GM12878 (cell line): ENCODE measurements around the gene CSNK1G2. TPM values are rescaled to one million over a fixed set of nuclear protein-coding genes. Genes with fewer than 3 reads are reported as not detected.

Source experiments
- ATAC-seq: fragments of 200-7000 bp; cut with Tn5 transposase; 3 replicates; pipeline ENCODE4 v1.9.1; 2020; ENCODE audit warnings: mild to moderate bottlenecking, moderate library complexity
- BruUV-seq: library from RNA; stranded (reverse); fragments of 400-500 nt; replicated peaks from 2 replicates; lab custom pipeline; 2021; lab: Mats Ljungman, UMichigan
- CTCF ChIA-PET: fragments of 300-600 bp; sonication (Branson Sonifier 250); formaldehyde crosslinking; extraction: SDS; loops from one replicate; lab custom pipeline; 2021; ENCODE audit warnings: inconsistent platforms; lab: Yijun Ruan, JAX
- POLR2A ChIA-PET: fragments of 350-600 bp; formaldehyde crosslinking; extraction: SDS; loops from one replicate; lab custom pipeline; 2021; ENCODE audit warnings: inconsistent platforms; lab: Charles Lee
- RAD21 ChIA-PET: fragments of 300-600 bp; sonication (Branson Sonifier 250); formaldehyde crosslinking; loops from one replicate; lab custom pipeline; 2023; ENCODE audit warnings: antibody characterized with exemption; ENCODE audit not compliant: unreplicated experiment; lab: Charles Lee
- SMC1A ChIA-PET: fragments of 300-600 bp; sonication (Branson Sonifier 250); formaldehyde crosslinking; loops from one replicate; lab custom pipeline; 2023; ENCODE audit not compliant: unreplicated experiment, uncharacterized antibody; lab: Charles Lee
- DNase-seq: peaks from one replicate; pipeline ENCODE4 v3.0.0-alpha.2; 2011; ENCODE audit warnings: low read depth, low spot score
- FAIRE-seq: peaks from 3 replicates; lab custom pipeline; 2011; peaks lifted over from hg19 to GRCh38; lab: Jason Lieb, UNC
- H2AFZ ChIP-seq: 2 replicates; pipeline ENCODE4 v1.6.0; 2011; ENCODE audit warnings: low read depth, low read length, control low read depth; ENCODE audit not compliant: control insufficient read depth
- H3K27ac ChIP-seq: 2 replicates; pipeline ENCODE4 v1.5.1; 2011; ENCODE audit warnings: control low read depth; ENCODE audit not compliant: control insufficient read depth, insufficient read depth
- H3K27me3 ChIP-seq, 2 experiments: replicated peaks in 1 of 2; 2 replicates each; pipeline versions ENCODE4 v1.6.0 to v1.6.1; 2011; ENCODE audit warnings: low read length in 1 of 2; ENCODE audit not compliant: control insufficient read depth in 2 of 2, insufficient read depth in 2 of 2
- H3K36me3 ChIP-seq, 2 experiments: 2 replicates each; pipeline ENCODE4 v1.5.1; 2011; ENCODE audit warnings: low read length in 1 of 2; ENCODE audit not compliant: control insufficient read depth in 2 of 2, insufficient read depth in 2 of 2
- H3K4me1 ChIP-seq: 2 replicates; pipeline ENCODE4 v1.6.1; 2011; ENCODE audit warnings: mild to moderate bottlenecking, low read length, moderate library complexity, mixed read lengths; ENCODE audit not compliant: control insufficient read depth, insufficient read depth
- H3K4me2 ChIP-seq: 2 replicates; pipeline ENCODE4 v1.6.0; 2011; ENCODE audit warnings: control low read depth; ENCODE audit not compliant: control insufficient read depth, insufficient read depth
- H3K4me3 ChIP-seq: fragments of 200-600 bp; sonication (generic); 2 replicates; pipeline ENCODE4 v1.5.1; 2016
- H3K79me2 ChIP-seq: 2 replicates; pipeline ENCODE4 v1.6.0; 2011; ENCODE audit warnings: low read length; ENCODE audit not compliant: control insufficient read depth, insufficient read depth
- H3K9ac ChIP-seq: 2 replicates; pipeline ENCODE4 v1.8.0; 2011; ENCODE audit warnings: low read length, control low read depth, mixed read lengths; ENCODE audit not compliant: control insufficient read depth, insufficient read depth
- H3K9me3 ChIP-seq: replicated peaks from 3 replicates; pipeline ENCODE4 v1.5.1; 2011; ENCODE audit warnings: mild to moderate bottlenecking, low read length; ENCODE audit not compliant: control insufficient read depth, insufficient read depth
- H4K20me1 ChIP-seq: 2 replicates; pipeline ENCODE4 v1.6.0; 2011; ENCODE audit not compliant: control insufficient read depth, insufficient read depth
- BMI1 ChIP-seq: fragments of 450-650 bp; IDR thresholded peaks from 2 replicates; pipeline ENCODE4 v1.6.1; 2016; ENCODE audit warnings: mild to moderate bottlenecking, moderate library complexity, borderline replicate concordance
- E2F8 ChIP-seq: fragments of 450-650 bp; IDR thresholded peaks from 2 replicates; pipeline ENCODE4 v1.6.1; 2018; ENCODE audit warnings: mild to moderate bottlenecking, low read depth, moderate library complexity; ENCODE audit not compliant: partially characterized antibody
- EP300 ChIP-seq, 2 experiments: fragments of 150-350 bp in 1 of 2; IDR thresholded peaks; 2 replicates each; pipeline ENCODE4 v1.6.1; 2011 to 2012; ENCODE audit warnings: low read depth in 2 of 2, low read length in 2 of 2, borderline replicate concordance in 1 of 2, improper control_type of control experiment in 1 of 2, inconsistent platforms in 1 of 2; ENCODE audit not compliant: control insufficient read depth in 1 of 2
- ETV6 ChIP-seq, 2 experiments: fragments of 450-650 bp in 1 of 2; IDR thresholded peaks in 1 of 2; conservative IDR thresholded peaks in 1 of 2; 2 replicates each; pipeline ENCODE4 v1.6.1; 2014; ENCODE audit warnings: antibody characterized with exemption in 1 of 2, borderline replicate concordance in 1 of 2, low read depth in 1 of 2, mild to moderate bottlenecking in 1 of 2, moderate library complexity in 1 of 2
- GATAD2B ChIP-seq: fragments of 450-650 bp; conservative IDR thresholded peaks from 2 replicates; pipeline ENCODE4 v1.6.1; 2017; ENCODE audit warnings: low read depth, mild to moderate bottlenecking, moderate library complexity
- IRF4 ChIP-seq: IDR thresholded peaks from 2 replicates; pipeline ENCODE4 v1.6.1; 2011; ENCODE audit warnings: low read depth, low read length
- RELA ChIP-seq: fragments of 450-650 bp; IDR thresholded peaks from 2 replicates; pipeline ENCODE4 v1.8.0; 2014; ENCODE audit warnings: borderline replicate concordance; ENCODE audit not compliant: partially characterized antibody
- SIN3A ChIP-seq: IDR thresholded peaks from 2 replicates; pipeline ENCODE4 v1.6.1; 2012; ENCODE audit warnings: low read depth, low read length, improper control_type of control experiment
- STAT3 ChIP-seq: IDR thresholded peaks from 2 replicates; pipeline ENCODE4 v1.6.1; 2011; ENCODE audit warnings: low read depth, low read length, improper control_type of control experiment
- YBX1 ChIP-seq: fragments of 450-650 bp; IDR thresholded peaks from 2 replicates; pipeline ENCODE4 v1.6.1; 2016; ENCODE audit warnings: antibody characterized with exemption
- ZBED1 ChIP-seq: IDR thresholded peaks from 2 replicates; pipeline ENCODE4 v1.6.1; 2016; ENCODE audit warnings: borderline replicate concordance
- WGBS: methylation state at CpG from one replicate; pipeline ENCODE4 v1.1.6; 2016; ENCODE audit warnings: low lambda C conversion rate; ENCODE audit not compliant: insufficient replicate concordance, insufficient coverage; ENCODE audit errors: missing lambda C conversion rate; 5-methylcytosine and 5-hydroxymethylcytosine counted together
- in situ Hi-C: fragments of 300-500 bp; cut with MboI; formaldehyde crosslinking; loops from 9 replicates; pipeline ENCODE4 v1.14.3; 2018; ENCODE audit warnings: mixed read lengths
- intact Hi-C: fragments of 100-400 bp; cut with micrococcal nuclease; formaldehyde crosslinking; loops from one replicate; pipeline ENCODE4 v1.14.2; 2022; ENCODE audit not compliant: unreplicated experiment
- polyA plus RNA-seq, 11 experiments: library from polyadenylated mRNA; depleted of rRNA in 4 of 11; unstranded in 6 of 11; stranded (reverse) in 5 of 11; fragments of >200 nt; fragmentation: Nextera tagmentation in 4 of 11; fragmentation: Illumina TruSeq in 1 of 11; extraction: Ambion mirVana in 4 of 11; extraction: Trizol in 1 of 11; gene quantifications; 1 replicate in 1 of 11; 2 replicates in 10 of 11; pipeline versions ENCODE4 v1.2.1 to v1.2.3, GENCODE V29; 2011 to 2016; ENCODE audit warnings: inconsistent platforms in 2 of 11, missing spikeins in 2 of 11, low read depth in 1 of 11
- total RNA-seq, 4 experiments: library from RNA; depleted of rRNA in 3 of 4; stranded (reverse); fragments of >200 nt in 3 of 4; fragmentation: Illumina TruSeq in 1 of 4; extraction: Trizol in 1 of 4; gene quantifications; 2 replicates each; pipeline versions ENCODE4 v1.2.1 to v1.2.3, GENCODE V29; 2013 to 2021
- TF ChIP-seq, protein P1 (sequence below), 3 experiments: IDR thresholded peaks in 2 of 3; conservative IDR thresholded peaks in 1 of 3; 2 replicates each; pipeline ENCODE4 v1.5.1; 2011; ENCODE audit warnings: low read depth in 3 of 3, low read length in 3 of 3, mild to moderate bottlenecking in 3 of 3, control low read depth in 2 of 3, moderate library complexity in 2 of 3, inconsistent platforms in 1 of 3, mixed read lengths in 1 of 3; ENCODE audit not compliant: control insufficient read depth in 2 of 3, insufficient read depth in 1 of 3; ENCODE audit errors: extremely low read depth in 1 of 3

CSNK1G2 gene
- total and polyA plus RNA-seq, 10 of the 15 experiments (the other 5 are each of a cell fraction or from before 2014, with no cell fraction given): 0.64 to 109 (median 25.0) TPM

DNA sequence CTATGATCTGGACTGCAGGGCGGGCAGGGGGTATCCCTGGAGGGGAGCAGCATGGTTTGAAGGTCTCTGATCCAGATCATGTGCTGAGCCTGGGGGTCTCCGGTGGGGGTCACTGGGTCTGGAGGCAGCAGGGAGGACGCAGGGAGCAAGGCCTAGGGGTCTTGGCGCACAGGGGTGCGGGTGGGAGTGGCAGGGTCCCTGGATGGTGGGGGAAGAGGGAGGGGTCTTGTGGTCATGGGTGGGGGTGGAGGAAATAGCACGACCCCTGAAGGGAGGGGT lies 72.7 kb downstream of the CSNK1G2 start:
- Histone ChIP-seq H3K4me1 (peaks cover 4% of the 10 kb centered on the region), H3K27me3 (no peaks in the 10 kb centered on the region), H3K9me3 (no peaks in the 10 kb centered on the region), H3K27ac (no peak overlapping the region)
- 96% methylated on average over 5 of the region's 6 CpGs for WGBS
- POLR2A ChIA-PET: no interaction called here
- SMC1A ChIA-PET: no interaction called here
- RAD21 ChIA-PET: no interaction called here
- no peak for TF ChIP-seq SIN3A
- TF ChIP-seq, protein P1, sequence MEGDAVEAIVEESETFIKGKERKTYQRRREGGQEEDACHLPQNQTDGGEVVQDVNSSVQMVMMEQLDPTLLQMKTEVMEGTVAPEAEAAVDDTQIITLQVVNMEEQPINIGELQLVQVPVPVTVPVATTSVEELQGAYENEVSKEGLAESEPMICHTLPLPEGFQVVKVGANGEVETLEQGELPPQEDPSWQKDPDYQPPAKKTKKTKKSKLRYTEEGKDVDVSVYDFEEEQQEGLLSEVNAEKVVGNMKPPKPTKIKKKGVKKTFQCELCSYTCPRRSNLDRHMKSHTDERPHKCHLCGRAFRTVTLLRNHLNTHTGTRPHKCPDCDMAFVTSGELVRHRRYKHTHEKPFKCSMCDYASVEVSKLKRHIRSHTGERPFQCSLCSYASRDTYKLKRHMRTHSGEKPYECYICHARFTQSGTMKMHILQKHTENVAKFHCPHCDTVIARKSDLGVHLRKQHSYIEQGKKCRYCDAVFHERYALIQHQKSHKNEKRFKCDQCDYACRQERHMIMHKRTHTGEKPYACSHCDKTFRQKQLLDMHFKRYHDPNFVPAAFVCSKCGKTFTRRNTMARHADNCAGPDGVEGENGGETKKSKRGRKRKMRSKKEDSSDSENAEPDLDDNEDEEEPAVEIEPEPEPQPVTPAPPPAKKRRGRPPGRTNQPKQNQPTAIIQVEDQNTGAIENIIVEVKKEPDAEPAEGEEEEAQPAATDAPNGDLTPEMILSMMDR (IDR thresholded peaks at IDR 0.05 in 2 of 3, conservative IDR thresholded peaks at IDR 0.05 in 1 of 3; ENCODE audit: control insufficient read depth in 2 of 3, extremely low read depth in 1 of 3, insufficient read depth in 1 of 3, low read depth in 3 of 3, low read length in 3 of 3): no peak
- no peak for TF ChIP-seq EP300 (IDR thresholded peaks at IDR 0.05; ENCODE audit: borderline replicate concordance in 1 of 2, control insufficient read depth in 1 of 2, low read depth in 2 of 2, low read length in 2 of 2)
- TF ChIP-seq YBX1: no peak
- TF ChIP-seq ZBED1: no peak
- TF ChIP-seq, all 136 proteins: peak for 0
- H2AFZ ChIP-seq: no peak overlapping the region
- no TSS peak for BruUV-seq
- intact Hi-C loops (no loop called here), in situ Hi-C loops (no loop called here)
- no peak for ATAC-seq
- H3K36me3 ChIP-seq: no peaks in the 10 kb centered on the region
- CTCF ChIA-PET: no interaction called here
- peaks cover 16% of the 10 kb centered on the region for H3K79me2 ChIP-seq
- FAIRE-seq: no peak
- H3K9ac ChIP-seq: no peak overlapping the region
- H3K4me3 ChIP-seq: no peak overlapping the region
- no peak for DNase-seq
- H4K20me1 ChIP-seq: no peaks in the 10 kb centered on the region
- H3K4me2 ChIP-seq: 0 out of 2 replicates have a peak overlapping the region, but pooled peaks have one; percentile 33

DNA sequence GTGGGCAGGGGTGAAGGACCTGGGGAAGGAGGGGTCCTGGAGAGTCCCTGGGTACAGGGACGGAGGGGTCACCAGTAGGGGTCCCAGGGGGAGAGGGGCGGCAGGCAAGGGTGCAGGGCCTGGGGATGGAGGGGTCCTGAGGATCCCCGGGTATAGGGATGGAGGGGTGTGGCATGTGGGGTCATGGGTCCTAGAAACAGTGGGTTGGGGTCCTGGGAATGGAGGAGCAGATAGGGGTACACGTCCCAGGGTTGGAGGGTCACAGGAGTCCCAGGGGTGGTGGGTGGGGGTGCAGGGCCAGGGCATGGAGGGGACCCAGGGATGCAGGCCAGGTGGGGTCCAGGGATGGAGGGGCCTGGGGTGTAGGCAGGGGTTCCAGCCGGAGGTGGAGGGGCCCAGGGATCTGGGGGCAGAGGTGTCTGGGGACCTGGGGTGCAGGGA lies 73.2 kb downstream of the CSNK1G2 start:
- ATAC-seq (no peak), DNase-seq (no peak), FAIRE-seq (no peak)
- H2AFZ ChIP-seq: no peak overlapping the region
- ChIA-PET POLR2A (no interaction called here), SMC1A (no interaction called here), RAD21 (no interaction called here), CTCF (no interaction called here)
- no peaks in the 10 kb centered on the region for H4K20me1 ChIP-seq
- no peaks in the 10 kb centered on the region for H3K9me3 ChIP-seq
- H3K4me1 ChIP-seq: peaks cover 4% of the 10 kb centered on the region
- TF ChIP-seq IRF4: no peak
- no peak for TF ChIP-seq E2F8
- TF ChIP-seq GATAD2B: no peak
- no peak for TF ChIP-seq RELA
- TF ChIP-seq BMI1: no peak
- no peak for TF ChIP-seq STAT3
- no peak for TF ChIP-seq ETV6 (conservative IDR thresholded peaks at IDR 0.05 in 1 of 2, IDR thresholded peaks at IDR 0.05 in 1 of 2; ENCODE audit: borderline replicate concordance in 1 of 2, low read depth in 1 of 2)
- intact Hi-C loops: no loop called here
- peaks cover 16% of the 10 kb centered on the region for H3K79me2 ChIP-seq
- H3K4me3 ChIP-seq: peak overlapping the region; percentile 77; the same call in 1 of the 2 replicates
- in situ Hi-C loops: no loop called here
- no peak overlapping the region for H3K9ac ChIP-seq
- no peaks in the 10 kb centered on the region for H3K27me3 ChIP-seq
- no peaks in the 10 kb centered on the region for H3K36me3 ChIP-seq
- H3K27ac ChIP-seq: no peak overlapping the region
- H3K4me2 ChIP-seq: peak overlapping the region; percentile 73
- WGBS: 43% methylated on average over 3 of the region's 5 CpGs
- BruUV-seq: no TSS peak
